Endodermal cell (in vitro differentiated cells): ENCODE measurements around the gene OXTR. TPM values are rescaled to one million over a fixed set of nuclear protein-coding genes. Genes with fewer than 3 reads are reported as not detected.

ENCODE experiments used
- DNase-seq: peaks from one replicate; pipeline ENCODE4 v3.0.0-alpha.2; 2017
- H3K27ac ChIP-seq: 2 replicates; pipeline ENCODE4 v1.5.1; 2013; ENCODE audit warnings: mild to moderate bottlenecking, low read depth, low read length, moderate library complexity
- H3K27me3 ChIP-seq: 2 replicates; pipeline ENCODE4 v1.6.1; 2013; ENCODE audit warnings: mild to moderate bottlenecking, low read length, moderate library complexity; ENCODE audit not compliant: insufficient read depth, control insufficient read depth, poor library complexity, severe bottlenecking
- H3K36me3 ChIP-seq: 2 replicates; pipeline ENCODE4 v1.7.0; 2013; ENCODE audit warnings: mild to moderate bottlenecking, low read length, moderate library complexity; ENCODE audit not compliant: control insufficient read depth, insufficient read depth
- H3K4me1 ChIP-seq: one replicate; pipeline ENCODE4 v1.7.0; 2013; ENCODE audit warnings: low read length; ENCODE audit not compliant: control insufficient read depth, insufficient read depth
- H3K4me3 ChIP-seq: 2 replicates; pipeline ENCODE4 v1.5.1; 2013; ENCODE audit warnings: mild to moderate bottlenecking, low read length, moderate library complexity
- H3K9ac ChIP-seq: 2 replicates; pipeline ENCODE4 v1.6.1; 2013; ENCODE audit warnings: mild to moderate bottlenecking, low read length, moderate library complexity; ENCODE audit not compliant: poor library complexity, severe bottlenecking; ENCODE audit errors: extremely low read depth
- H3K9me3 ChIP-seq: 2 replicates; pipeline ENCODE4 v1.6.1; 2013; ENCODE audit warnings: mild to moderate bottlenecking, low read length, moderate library complexity; ENCODE audit not compliant: control insufficient read depth
- H3K27ac Mint-ChIP-seq: 2 replicates; pipeline ENCODE4 v1.8.0; 2020; ENCODE audit warnings: mixed read lengths
- H3K27me3 Mint-ChIP-seq: 2 replicates; pipeline ENCODE4 v1.8.0; 2021; ENCODE audit warnings: mild to moderate bottlenecking, mixed read lengths; ENCODE audit not compliant: insufficient read depth
- H3K36me3 Mint-ChIP-seq: 2 replicates; pipeline ENCODE4 v1.8.0; 2020; ENCODE audit warnings: low read depth, mixed read lengths
- H3K4me1 Mint-ChIP-seq: 2 replicates; pipeline ENCODE4 v1.8.0; 2020; ENCODE audit warnings: mixed read lengths
- H3K4me3 Mint-ChIP-seq: 2 replicates; pipeline ENCODE4 v1.8.0; 2020; ENCODE audit warnings: mild to moderate bottlenecking, moderate library complexity, mixed read lengths
- H3K9me3 Mint-ChIP-seq: 2 replicates; pipeline ENCODE4 v1.8.0; 2020; ENCODE audit warnings: mild to moderate bottlenecking, mixed read lengths
- CTCF ChIP-seq: fragments of 200-600 bp; sonication (generic); conservative IDR thresholded peaks from 2 replicates; pipeline ENCODE4 v1.5.0; 2021; ENCODE audit warnings: antibody characterized with exemption, mild to moderate bottlenecking
- WGBS, 2 experiments: methylation state at CpG; one replicate each; pipeline versions ENCODE4 v1.1.5 to v1.1.7; 2013; ENCODE audit warnings: missing lambda C conversion rate in 2 of 2, mixed read lengths in 1 of 2; ENCODE audit not compliant: insufficient coverage in 1 of 2, insufficient read length in 1 of 2; 5-methylcytosine and 5-hydroxymethylcytosine counted together
- total RNA-seq, 2 donors: library from RNA; stranded (reverse); fragmentation: NEBNext Ultra II Directional in 1 of 2; extraction: Animal tissue kit (Norgen Biotek cat#: 25700) in 1 of 2; gene quantifications; 2 replicates in 1 of 2; 3 replicates in 1 of 2; pipeline ENCODE4 v1.2.1, GENCODE V29; 2021

The OXTR gene
- total RNA-seq, 2 donors from 2014 or later, result 10.6 to 13.1 TPM

GRCh38 chr3:8730656-8731055 lies 38.8 kb downstream of the OXTR start:
- Mint-ChIP-seq H3K27ac (no peak overlapping the region), H3K4me3 (no peak overlapping the region), H3K27me3 (peaks cover 9% of the 10 kb centered on the region), H3K9me3 (peaks cover 8% of the 10 kb centered on the region), H3K36me3 (no peaks in the 10 kb centered on the region), H3K4me1 (peaks cover 7% of the 10 kb centered on the region)
- H3K4me1 ChIP-seq, result no peaks in the 10 kb centered on the region
- no peak for DNase-seq
- no peak overlapping the region for H3K4me3 ChIP-seq
- H3K9me3 ChIP-seq, result no peaks in the 10 kb centered on the region
- 91 to 100% methylated on average over 2 to 3 of the region's 3 CpGs for WGBS, 2 experiments
- H3K27ac ChIP-seq, result no peak overlapping the region
- H3K9ac ChIP-seq, result no peak overlapping the region
- TF ChIP-seq CTCF, result no peak
- H3K36me3 ChIP-seq, result no peaks in the 10 kb centered on the region
- H3K27me3 ChIP-seq, result no peaks in the 10 kb centered on the region

- Histone ChIP-seq H3K9me3 (no peaks in the 10 kb centered on the region), H3K4me3 (no peak overlapping the region), H3K36me3 (no peaks in the 10 kb centered on the region), H3K27ac (no peak overlapping the region), H3K9ac (no peak overlapping the region), H3K4me1 (no peaks in the 10 kb centered on the region), H3K27me3 (no peaks in the 10 kb centered on the region)
- Mint-ChIP-seq H3K4me1 (peaks cover 12% of the 10 kb centered on the region), H3K27me3 (peaks cover 9% of the 10 kb centered on the region), H3K36me3 (no peaks in the 10 kb centered on the region), H3K4me3 (no peak overlapping the region), H3K9me3 (peaks cover 9% of the 10 kb centered on the region), H3K27ac (no peak overlapping the region)
- DNase-seq, result no peak
- no peak for TF ChIP-seq CTCF
- WGBS, 2 experiments, result 94 to 97% methylated on average over 3 of the region's 3 CpGs
Measured at GRCh38 chr3:8729479-8729878, 39.9 kb downstream of the OXTR start.

GRCh38 chr3:8727605-8728512 lies 41.6 kb downstream of the OXTR start:
- Histone ChIP-seq H3K4me1 (no peaks in the 10 kb centered on the region), H3K4me3 (no peak overlapping the region), H3K9ac (no peak overlapping the region), H3K36me3 (no peaks in the 10 kb centered on the region), H3K9me3 (no peaks in the 10 kb centered on the region), H3K27ac (no peak overlapping the region), H3K27me3 (no peaks in the 10 kb centered on the region)
- peaks cover 9% of the 10 kb centered on the region for H3K27me3 Mint-ChIP-seq
- H3K9me3 Mint-ChIP-seq, result peaks cover 9% of the 10 kb centered on the region
- H3K4me3 Mint-ChIP-seq, result no peak overlapping the region
- H3K36me3 Mint-ChIP-seq, result no peaks in the 10 kb centered on the region
- no peak for TF ChIP-seq CTCF
- H3K27ac Mint-ChIP-seq, result no peak overlapping the region
- DNase-seq, result no peak
- WGBS, 2 experiments, result 87 to 95% methylated on average over 6 to 9 of the region's 9 CpGs
- peaks cover 20% of the 10 kb centered on the region for H3K4me1 Mint-ChIP-seq
